ENCODE measurements around the gene TBX19.

TBX19 gene

DNA sequence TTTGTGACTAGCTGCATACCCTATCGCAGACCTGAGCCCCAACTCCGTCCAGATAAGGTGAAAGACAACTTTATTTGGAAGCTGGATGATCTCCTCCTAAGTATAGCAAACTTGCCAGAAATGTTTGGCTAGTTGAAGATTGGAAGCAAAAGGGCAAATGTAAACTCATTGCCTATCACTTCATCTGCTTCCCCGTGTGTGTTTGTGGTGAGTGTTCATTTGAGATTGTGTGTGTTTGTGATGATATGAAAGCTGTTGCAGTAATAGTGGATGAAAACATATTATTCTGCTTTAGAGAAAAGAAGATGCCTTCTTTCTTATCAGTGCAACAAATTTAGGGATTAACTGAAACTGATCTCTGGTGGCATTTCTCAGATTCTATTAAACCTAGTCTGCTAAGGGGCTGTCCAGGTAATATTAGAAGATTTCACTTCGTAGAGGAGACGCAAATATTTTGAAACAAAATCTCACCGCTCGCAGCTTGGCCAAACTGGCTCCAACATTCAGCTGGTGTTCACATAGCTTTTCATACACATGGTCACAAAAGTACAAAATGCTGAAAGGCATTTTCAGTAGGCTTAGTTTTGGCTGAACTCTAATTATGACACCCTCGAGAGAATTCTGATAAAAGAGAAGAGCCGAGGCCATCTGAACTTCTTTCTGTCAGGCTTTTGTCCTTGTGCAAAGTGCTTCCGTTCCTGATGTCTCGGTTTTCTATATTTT, 1.1 kb downstream of the TBX19 start:
- no peak for DNase-seq (ENCODE audit: low read depth)

DNA sequence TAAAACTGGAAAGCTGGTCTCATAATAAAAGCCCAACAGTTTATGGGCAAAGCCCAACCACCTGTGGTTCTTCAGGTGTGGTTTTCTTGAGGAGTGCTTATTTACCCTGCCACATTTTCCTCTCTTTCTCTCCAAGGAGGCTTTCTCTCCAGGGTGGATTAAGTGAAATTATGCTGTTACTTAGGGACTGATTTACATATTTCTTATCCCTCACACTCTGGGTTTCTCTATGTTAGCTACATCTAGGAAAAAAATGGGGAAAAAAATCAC, 4.8 kb downstream of the TBX19 start:
- DNase-seq (ENCODE audit: low read depth) = no peak

DNA sequence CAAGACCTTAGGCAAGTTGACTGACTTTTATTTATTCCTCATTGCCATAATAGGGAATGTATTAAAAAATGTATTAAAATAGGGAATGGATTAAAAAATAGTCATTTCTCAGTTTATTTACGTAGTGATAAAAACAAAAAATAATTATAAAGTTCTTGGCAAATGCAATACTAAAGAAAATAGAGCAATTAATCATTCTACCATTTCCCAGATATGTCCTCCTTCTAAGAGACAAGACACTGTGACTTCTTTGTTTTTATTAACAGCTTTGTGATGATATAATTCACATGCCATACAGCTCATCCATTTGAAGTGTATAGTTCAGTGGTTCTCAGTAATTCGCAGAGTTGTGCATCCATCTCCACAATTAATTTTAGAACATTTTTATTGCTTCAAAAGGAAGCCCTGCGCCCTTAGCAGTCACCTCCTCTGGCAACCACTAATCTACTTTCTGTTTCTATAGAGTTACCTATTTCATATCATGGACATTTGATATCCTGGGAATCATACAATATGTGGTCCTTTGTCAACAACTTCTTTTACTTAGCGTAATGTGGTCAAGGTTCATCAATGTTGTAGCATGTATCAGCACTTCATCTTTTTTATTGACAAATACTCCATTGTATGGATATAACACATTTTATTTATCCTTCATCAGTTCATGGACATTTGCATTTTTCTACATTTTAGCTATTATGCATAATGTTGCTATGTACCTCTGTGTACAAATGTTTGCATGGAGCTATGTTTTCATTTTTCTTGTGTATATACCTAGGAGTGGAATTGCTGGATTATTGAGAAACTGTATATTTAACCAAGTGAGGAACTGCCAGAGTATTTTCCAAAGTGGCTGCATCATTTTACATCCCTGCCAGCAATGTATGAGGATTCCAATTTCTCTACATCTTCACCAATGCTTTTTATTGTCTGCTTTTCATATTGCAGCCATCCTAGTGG, 5.6 kb downstream of the TBX19 start:
- DNase-seq (ENCODE audit: low read depth) = no peak

DNA sequence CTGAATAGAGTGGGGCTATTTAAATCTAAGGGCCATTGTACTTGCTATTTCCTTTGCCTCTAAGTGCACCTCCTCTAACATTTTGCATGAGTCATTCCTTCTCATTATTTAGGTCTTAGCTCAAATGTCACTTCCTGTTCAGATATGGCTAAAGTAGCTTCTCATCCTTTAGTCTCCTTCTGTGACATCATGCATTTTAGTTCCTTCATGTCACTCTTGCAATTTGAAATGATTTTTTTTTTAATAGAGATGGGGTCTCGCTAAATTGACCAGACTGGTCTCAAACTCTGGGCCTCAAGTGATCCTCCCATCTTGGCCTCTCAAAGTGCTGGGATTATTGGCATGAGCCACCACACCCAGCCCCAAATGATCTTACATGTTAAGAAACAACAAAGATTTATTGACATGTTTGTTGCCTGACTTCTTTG, 6.6 kb downstream of the TBX19 start:
- DNase-seq (ENCODE audit: low read depth) = no peak

DNA sequence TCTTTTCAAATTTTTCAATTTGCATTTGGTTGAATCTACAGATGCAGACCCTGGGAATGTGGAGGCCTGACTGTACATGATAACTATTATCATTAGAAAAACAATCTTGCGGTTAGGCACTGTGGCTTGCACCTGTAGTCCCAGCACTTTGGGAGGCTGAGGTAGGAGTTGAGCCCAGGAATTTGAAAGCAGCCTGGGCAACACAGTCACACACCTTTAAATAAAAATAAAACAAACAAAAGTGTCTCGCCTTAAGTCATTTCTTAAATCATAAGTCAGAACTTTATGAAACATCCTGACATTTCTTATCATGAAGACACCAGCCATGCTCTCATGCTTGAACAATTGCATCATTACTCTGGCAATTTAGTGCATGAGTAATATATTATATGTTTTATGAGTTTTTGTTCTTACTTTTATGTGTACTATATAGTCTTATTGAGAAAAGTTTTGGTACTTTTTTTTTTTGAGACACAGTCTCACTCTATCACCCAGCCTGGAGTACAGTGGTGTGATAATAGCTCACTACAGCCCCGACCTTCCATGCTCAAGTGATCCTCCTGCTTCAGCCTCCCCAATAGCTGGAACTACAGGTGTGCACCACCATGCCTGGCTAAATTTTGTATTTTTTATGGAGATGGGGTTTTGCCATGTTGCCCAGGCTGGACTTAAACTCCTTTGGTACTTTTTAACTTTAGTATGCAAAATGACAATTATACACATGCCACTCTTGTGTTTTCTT, 7.8 kb downstream of the TBX19 start:
- no peak for DNase-seq (ENCODE audit: low read depth)

DNA sequence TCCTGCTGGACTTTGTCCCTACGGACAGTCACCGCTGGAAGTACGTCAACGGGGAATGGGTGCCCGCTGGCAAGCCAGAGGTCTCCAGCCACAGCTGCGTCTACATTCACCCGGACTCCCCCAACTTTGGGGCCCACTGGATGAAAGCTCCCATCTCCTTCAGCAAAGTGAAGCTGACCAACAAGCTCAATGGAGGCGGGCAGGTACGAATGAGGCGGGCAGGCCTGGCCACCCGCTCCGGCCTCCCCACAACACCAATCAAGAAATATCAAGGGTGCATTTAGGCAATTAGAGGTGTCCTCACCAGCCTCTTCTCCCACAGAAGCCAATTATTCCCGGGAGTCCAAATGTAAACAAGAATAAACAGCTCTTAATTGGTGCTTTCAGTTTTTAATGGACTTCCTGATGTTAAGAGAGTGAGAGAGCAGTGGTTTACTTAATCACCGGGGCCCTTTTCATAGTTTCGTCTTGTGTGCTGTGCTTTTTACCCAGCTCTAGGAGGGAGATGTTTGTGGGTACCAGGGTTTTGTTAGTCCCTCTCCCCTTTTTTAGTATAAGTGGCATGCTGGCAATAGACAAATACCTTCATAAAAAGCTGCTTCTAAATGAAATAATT, 10.7 kb downstream of the TBX19 start:
- no peak for DNase-seq (ENCODE audit: low read depth)

- DNase-seq (ENCODE audit: low read depth) = no peak
Observed at GRCh38 chr1:168293356-168293755, 12.7 kb downstream of the TBX19 start.

- DNase-seq (ENCODE audit: low read depth) = no peak
Observed at GRCh38 chr1:168295411-168296114, 14.9 kb downstream of the TBX19 start.

GRCh38 chr1:168297019-168297730, 16.5 kb downstream of the TBX19 start:
- no peak for DNase-seq (ENCODE audit: low read depth)

DNA sequence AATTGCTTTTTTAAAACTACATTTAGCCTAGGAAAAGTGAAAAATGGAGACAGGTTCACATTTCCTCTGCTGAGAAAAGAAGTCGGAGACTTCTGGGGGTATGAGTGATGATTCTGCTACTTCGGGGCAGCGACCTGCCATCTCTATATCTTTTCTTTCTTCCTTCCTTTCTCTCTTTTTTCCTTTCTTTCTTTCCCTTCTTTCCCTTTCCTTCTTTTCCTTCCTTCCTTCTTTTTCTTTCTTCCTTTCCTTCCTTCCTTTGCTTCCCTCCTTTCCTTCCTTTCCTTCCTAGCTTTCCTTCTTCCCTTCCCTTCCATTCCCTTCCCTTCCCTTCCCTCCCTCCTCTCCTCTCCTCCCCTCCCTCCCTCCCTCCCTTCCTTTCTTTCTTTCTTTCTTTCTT, 17.8 kb downstream of the TBX19 start:
- DNase-seq (ENCODE audit: low read depth) = no peak

GRCh38 chr1:168300626-168301025, 19.9 kb downstream of the TBX19 start:
- DNase-seq (ENCODE audit: low read depth) = no peak

DNA sequence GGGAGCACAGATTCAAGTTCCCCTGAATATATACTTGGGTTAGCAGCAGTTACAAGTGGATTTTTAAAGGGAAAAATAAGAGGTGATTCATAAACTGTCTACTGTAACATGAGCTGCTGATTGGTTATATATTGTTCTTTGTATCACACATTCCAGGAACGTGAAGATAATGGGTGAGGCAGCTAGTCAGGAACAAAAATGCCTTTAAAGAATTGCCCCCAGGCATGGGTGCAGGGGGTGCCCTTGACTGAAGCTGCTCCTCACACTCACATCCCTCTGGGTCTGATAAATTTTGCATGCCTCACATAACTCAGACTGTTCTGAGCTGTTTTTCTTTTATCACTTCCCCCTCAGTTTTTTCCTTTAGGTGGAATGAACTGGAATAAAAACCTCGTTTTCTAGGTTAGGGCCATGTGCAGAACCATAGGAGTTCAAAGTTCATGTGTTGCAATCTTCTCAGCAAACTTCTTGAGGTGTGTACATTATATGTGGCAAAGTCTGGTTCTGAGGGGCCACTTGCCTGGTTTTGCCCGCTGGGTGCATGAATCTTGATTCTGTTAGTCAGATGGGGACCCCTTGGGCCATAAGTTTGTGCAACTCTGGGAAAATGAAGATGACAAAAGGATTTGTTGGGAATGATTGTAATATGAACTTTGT, 21.1 kb downstream of the TBX19 start:
- no peak for DNase-seq (ENCODE audit: low read depth)

DNA sequence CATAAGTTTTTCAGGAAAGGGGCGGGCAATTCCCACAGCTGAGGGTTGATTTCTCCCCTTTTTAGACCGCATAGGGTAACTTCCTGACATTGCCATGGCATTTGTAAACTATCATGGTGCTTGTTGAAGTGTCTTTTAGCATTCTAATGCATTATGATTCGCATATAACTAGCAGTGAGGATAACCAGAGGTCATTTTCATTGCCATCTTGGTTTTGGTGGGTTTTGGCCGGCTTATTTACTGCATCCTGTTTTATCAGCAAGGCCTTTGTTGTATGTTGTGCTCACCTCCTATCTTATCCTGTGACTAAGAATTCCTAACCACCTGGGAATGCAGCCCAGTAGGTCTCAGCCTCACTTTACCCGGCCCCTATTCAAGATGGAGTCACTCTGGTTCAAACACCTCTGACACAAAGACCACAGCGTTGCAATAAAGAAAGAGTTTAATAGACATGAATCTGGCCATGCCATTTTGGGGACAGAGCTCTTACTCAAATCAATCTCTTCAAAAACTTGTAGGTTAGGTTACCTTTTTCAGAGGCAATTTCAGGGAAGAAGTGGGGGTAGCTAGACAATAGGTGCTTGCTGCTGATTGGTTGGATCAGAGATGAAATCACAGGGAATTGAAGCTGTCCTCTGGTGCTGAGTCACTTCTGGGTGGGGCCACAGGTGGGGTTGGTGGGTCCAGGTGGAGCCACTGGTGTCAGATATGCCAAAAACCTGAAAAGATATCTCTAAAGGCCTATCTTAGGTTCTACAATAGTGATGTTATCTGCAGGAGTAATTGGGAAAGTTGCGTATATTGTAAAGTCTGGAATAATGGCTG, 23.3 kb downstream of the TBX19 start:
- no peak for DNase-seq (ENCODE audit: low read depth)

DNA sequence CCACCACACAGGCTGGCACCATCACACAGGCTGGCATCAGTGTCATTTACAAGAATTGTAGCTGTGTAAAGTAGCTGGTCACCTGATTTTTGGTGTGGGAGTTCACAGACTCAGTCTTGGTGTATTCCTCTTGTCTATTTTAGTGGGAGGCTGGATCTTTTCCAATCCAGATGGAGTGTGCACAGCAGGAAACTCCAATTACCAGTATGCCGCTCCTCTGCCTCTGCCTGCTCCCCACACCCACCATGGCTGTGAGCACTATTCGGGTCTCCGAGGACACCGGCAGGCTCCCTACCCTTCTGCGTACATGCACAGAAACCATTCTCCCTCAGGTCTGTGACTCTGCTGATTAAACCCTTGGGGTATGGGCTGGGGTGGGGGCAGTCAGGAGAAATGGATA, 24.2 kb downstream of the TBX19 start:
- DNase-seq (ENCODE audit: low read depth) = no peak

DNA sequence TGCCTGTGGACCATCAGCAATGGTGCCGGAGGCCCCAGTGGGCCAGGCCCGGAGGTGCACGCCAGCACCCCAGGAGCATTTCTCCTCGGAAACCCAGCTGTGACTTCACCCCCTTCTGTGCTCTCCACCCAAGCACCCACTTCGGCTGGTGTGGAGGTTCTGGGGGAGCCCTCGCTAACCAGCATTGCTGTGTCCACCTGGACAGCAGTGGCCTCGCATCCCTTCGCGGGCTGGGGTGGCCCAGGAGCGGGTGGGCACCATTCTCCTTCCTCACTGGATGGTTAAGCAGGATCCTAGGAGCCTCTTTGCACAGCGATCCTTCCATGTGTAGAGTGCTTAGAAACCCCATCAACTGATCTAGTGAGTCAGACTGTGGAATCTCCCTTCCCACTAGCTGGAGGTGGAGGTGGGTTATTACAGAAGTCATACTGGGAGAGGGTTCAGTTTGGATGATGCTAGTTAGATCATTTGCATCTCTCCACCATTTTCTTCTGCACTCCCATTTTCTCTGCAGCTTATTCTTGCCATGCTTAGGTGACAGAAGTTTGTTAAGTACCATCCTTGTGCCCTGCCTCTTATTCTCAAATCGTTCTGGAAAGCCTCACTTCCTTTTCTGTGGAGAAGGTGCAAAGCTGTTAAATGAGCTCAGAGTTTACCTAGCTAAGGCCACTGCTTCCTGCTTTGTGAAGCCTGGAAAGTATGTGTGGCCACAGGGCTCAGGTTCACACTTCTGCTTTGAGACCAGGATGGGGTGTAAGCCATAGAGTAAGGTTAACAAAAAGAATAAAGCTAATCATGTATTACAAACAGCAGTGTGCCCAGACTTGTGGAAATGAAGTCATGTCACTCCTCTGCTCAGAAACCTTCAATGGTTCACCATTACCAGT, 32.3 kb downstream of the TBX19 start:
- DNase-seq (ENCODE audit: low read depth) = no peak

DNA sequence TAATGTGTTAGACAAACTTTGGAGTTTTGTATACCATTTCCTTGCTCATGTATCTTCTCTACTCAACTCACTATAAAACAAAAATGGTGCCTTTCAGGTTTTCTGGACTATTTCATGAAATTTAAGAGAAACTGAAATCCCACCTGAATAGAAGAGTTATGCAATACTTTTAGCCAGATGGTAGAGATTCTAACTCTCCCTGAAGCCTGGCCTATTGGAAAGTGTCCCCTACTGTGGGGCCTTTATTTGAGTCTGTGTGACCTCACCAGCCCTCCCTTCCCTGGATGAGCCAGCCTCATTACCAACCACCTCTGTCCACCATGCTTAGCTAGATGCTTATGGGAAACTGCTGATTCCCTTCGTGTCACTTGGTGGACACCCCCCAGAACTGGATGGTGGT, 35.5 kb downstream of the TBX19 start:
- DNase-seq (ENCODE audit: low read depth) = no peak

DNA sequence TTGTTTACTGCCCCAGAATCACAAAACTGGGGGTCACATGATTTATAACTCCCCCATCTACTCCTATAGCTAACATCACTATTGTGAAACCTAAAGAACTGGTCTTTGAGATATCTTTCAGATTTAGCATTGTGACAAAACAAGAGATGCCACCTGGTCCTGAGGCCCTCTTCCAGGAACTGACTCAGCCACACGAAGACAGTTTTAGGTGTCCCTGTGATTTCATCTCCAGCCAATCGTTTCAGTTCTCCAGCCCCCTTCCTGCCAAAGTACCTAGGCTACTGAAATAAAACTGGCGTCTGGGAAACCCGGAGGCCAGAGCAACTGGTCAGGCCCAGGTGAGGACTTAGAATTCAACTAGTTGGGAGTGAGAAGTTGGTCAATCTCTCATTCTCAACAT, 36.6 kb downstream of the TBX19 start:
- DNase-seq (ENCODE audit: low read depth) = no peak

- DNase-seq (ENCODE audit: low read depth) = no peak
Observed at GRCh38 chr1:168319691-168320090, 39.0 kb downstream of the TBX19 start.

- DNase-seq (ENCODE audit: low read depth) = no peak
Observed at GRCh38 chr1:168320149-168320548, 39.5 kb downstream of the TBX19 start.
